Midbrain (tissue), 1 donor: ENCODE results near the gene HCN2.
"Not testable (repeated sequence)": the region's sequence is repeated elsewhere in the genome, so short reads cannot be mapped to it uniquely, and the experiment has no call there.

Experiments used
- DNase-seq: peaks from one replicate; lab custom pipeline; 2025; lab: John Stamatoyannopoulos, UW

HCN2 gene

DNA sequence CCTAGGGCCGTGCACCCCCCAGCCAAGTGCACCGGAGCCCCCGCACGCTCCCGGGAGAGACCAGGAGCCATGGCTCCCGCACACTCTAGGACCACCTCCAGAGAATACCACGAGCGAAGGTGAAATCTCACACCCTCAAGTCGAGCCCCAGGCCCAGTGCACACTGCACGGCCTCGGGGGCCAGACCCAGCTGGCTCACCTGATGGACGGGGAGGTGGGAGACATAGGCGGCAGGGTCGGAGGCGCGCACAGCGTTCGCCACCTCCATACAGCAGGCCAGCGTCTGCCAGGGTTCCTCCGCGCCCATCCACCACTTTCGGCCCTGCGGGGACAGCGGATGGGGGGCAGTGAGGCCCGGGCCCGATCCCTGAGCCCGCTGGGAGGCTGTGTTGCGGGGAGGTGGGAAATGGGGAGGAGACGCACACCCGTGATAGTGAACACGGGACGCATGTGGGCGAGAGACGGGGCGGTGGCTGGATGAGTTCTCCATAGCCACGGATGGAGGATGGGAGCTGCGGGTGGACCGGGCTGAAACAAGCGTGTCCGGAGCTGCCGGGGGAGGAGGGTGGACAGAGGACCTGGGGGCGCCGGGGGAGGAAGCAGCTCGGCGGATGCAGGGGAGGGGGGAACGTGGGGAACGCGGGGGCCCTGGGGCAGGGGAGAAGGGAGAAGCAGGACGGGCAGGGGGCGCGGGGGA, 30.6 kb downstream of the HCN2 start:
- no peak for DNase-seq

DNA sequence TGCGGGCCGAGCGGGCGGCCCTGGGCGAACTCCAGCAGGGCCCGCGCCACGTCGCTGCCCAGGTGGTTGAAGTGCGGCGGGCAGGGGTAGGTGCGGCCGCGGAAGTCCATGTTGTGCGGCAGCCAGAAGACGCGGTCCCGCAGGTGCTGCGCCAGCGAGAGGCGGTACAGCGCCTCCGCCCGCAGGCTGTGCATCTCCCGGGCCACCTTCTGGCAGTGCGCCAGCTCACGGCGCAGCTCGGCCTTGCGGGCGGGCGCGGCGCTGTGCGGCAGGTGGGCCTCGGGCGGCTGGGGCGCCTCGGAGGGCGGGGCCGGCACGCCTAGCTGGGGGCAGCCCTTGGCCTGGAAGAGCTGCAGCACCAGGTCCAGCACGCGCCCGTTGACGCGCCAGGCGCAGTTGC, 31.5 kb downstream of the HCN2 start:
- not testable (repeated sequence) for DNase-seq

DNA sequence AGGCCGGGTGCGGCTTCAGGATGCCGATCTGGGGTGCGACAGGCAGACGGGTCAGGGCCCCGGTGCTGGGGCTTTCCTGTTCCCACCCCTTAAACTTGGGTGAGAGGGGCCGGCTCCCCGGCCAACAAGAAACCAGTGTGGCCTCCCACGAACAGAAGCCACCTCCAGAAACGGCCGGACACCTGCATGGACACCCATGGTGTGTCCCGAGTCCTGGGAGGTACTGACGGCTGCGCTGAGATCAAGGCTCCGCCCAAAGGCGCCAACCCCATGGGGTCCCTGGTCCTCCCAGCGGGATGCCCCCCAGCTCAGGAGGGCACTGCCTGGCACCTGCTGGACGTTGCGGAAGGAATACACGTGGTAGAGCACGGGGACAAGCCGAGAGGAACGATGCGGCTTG, 32.1 kb downstream of the HCN2 start:
- no peak for DNase-seq

DNA sequence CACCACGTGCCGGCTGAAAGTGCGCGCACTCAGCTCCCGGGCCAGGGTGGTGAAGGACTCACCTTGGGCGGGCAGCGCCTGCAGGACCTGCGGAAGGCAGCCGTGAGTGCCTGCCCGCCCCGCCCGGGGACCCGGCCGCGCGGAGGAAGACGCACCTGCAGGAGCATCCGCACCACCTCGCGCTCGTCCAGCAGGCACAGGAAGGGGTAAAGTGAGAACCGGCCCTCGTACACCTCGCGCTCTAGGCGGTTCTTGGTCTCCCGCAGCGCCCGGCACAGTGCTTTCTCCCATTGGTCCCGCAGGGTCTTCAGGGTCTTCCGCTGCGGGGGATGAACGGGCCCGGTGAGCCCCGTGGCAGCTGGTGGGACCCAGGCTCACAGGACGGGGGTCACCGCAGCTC, 33.0 kb downstream of the HCN2 start:
- no peak for DNase-seq

DNA sequence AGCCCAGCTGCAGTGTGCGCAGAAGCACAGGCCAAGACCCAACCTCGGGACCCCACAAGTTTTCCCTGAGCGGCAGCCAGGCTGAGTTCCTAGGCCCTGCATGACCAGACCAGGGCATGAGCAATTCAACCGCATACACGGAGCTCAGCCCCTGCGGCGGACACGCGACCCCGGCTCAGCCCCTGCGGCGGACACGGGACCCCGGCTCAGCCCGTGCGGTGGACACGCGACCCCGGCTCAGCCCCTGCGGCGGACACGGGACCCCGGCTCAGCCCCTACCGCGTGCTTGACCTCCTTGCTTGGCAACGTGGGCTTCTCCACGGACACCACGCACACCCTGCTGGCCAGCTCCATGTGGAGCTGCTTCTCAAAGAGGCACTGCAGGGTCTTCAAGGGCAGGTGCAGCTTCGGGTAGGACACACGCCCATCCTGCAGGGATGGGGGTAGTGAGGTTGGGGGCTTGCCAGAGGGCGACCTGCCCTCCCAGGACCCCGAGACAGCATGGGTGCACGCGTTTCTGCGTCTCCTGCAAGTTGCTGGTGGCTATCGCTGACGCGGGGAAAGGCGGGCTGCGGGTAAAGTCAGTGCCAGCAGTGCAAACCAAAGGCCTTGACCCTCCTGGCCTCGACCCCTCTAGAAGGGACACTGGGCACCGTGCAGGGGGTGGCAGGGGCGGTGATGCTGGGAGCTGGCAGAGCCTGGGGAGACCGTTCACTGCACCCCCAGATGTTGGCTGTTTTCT, 33.7 kb downstream of the HCN2 start:
- no peak for DNase-seq

DNA sequence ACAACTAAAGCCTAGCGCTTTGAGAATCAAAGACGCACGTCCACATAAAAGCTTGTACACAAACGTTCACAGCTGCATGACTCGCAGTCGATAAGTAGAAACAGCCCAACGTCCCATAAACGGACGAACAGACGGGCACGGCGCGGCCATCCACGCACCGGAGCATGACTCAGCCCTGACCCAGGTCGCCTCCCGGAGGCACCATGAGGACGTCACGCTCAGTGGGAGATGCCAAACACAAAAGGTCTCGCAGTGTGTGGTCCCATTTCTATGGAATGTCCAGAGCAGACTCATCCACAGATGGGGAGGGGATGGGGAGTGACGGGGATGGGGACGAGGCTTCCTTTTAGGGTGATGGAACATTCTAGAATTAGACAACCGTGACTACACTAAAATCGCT, 34.3 kb downstream of the HCN2 start:
- no peak for DNase-seq

DNA sequence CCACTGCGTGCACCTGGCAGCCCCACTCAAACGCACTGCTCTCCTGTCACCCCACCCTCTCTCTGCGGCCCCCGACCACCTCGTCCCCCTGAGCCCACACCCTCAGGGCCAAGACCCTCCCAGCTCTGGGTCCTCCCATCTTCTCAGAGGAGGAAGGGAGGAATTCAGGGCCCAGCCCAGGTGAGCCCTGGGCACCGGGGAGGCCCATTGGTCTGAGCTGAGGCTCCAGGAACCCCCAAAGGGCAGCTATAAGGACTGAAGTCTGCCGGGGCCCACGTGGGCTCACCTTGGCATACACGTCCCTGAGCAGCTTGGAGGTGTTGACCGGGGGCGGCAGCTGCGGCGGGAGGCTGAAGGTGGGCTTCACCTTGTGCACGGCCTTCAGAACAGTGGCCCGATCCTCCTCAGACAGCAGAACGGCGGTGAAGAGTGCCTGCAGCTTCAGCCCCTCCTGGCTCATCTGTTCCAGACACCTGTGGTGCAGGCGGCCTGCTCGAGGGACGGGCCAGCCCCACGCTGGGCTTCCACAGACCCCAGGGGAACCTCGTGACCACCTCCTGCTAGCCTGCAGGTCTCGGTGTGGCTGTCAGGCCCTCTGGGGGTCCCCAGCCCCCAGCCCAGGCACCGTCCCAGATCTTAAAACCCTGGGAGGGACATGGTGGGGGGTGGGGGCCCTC, 34.9 kb downstream of the HCN2 start:
- no peak for DNase-seq

DNA sequence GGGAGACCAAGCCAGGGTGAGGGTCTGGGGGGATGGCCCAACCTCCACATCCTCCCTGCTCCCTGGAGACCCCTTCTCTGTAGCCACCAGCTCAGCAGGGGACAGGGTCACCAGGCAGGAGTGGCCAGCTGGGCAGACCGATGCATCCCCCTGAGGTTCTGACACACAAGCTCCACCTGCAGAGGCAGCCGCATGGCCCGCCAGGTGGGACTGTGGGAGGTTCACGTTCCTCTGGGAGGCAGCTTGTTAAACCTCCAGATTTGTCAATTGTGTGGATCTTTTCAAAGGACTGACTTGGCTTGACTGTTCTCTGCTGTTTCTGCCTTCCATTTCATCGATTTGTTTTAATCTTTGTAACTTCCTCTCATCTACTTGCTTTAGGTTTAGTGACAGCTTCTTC, 35.6 kb downstream of the HCN2 start:
- no peak for DNase-seq

DNA sequence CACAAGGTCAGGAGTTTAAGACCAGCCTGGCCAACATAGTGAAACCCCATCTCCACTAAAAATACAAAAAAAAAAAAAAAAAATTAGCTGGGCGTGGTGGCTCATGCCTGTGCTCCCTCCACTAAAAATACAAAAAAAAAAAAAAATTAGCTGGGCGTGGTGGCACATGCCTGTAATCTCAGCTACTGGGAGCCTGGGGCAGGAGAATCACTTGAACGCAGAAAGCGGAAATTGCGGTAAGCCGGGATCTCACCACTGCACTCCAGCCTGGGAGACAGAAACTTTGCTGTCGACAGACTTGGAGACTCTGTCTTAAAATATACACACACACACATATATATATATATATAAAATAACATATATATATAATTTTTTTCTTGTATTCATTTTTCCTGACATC, 36.9 kb downstream of the HCN2 start:
- not testable (repeated sequence) for DNase-seq

DNA sequence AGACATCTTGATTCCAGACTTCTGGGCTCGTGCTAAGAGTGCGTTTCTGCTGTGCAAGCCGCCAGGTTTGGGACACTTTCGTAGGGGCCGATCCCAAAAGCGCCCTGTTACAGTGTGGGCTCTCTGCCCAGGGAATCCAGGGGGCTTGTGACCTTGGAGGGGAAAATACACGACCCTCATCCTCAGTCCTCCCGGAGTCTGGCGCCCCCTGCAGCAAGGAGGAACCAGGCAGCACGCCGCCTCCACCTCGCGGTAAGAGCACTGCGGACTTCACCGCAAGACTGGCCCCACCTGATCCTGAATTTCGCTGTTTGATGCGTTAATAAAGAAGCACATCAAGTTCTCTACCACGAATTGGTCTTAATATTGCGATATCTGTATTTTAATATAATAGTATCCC, 38.5 kb downstream of the HCN2 start:
- DNase-seq = no peak

DNA sequence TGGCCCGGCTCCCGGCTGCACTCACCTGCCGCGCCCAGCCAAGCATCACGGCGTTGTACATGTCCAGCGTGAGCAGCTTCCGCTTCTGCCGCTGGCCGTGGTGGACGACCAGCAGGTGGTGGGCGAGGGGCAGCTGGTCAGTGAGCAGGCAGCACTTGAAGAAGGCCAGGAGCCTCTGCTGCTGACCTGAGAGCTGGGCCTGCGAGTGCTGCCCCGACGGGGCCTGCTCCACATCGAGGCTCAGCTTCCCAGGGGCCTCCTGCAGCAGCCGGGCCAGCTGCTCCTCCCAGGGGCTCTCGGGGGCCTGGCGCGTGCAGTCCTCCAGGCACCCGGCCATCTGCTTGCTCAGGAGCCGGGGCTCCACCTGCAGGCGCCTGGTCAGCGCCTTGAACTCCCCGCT, 39.8 kb downstream of the HCN2 start:
- not testable (repeated sequence) for DNase-seq

DNA sequence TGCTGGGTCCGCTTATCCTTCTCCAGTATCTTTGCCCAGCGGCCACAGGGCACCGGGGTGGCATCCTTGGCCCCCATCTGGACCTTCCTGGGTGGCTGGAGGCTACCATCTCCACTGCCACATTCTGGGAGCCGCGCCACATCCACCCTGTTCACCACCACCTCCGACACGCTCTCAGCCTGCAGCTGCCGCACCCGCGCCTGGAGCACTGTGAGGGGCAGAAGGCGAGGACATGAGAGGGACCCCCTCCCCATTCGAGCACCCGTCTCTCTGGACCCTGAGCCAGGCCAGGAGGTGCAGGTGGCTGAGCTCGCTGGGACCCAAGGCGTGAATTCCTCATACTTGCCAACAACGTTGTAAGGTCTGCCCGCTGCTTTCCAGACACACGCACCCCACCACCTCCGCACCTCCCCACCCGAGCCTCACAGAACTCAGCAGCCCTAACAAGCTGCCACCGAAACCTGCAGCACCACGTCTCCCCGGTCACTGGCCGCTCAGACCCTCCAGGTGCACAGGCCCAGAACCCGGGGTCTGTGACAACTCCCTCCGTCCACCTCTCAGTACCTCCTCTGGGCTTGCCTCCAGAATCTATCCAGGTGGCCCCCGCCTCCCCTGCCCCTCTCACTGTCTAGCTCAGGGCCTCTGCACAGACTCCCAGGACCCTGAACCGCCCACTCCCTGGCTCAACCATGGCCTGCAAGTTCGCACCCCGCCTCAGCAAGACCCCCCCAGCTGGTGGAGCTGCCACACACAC, 40.5 kb downstream of the HCN2 start:
- no peak for DNase-seq

DNA sequence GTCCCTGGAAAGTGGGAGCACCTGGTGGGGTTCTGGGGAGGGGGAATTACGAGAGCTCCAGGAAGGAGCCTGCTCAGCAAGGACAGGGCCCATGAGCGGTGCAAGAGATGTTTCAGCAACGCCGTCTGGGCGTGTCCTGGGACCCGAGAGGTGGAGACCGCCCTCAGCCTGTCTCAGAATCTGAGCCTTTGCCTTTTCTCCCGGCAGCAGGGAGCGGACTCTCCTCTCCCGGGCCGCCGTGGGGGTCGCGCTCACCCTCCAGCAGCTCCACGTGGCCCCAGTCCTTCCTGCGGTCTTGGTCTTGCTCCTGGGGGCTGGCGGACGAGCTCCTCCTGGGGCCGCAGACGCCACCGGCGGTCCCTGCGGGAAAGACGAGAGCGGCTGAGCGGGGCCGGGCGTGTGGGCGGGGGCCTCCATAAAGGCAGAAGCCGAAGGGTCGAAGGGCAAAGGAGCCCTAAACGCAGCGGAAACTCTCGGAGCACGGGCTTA, 42.9 kb downstream of the HCN2 start:
- DNase-seq = no peak

DNA sequence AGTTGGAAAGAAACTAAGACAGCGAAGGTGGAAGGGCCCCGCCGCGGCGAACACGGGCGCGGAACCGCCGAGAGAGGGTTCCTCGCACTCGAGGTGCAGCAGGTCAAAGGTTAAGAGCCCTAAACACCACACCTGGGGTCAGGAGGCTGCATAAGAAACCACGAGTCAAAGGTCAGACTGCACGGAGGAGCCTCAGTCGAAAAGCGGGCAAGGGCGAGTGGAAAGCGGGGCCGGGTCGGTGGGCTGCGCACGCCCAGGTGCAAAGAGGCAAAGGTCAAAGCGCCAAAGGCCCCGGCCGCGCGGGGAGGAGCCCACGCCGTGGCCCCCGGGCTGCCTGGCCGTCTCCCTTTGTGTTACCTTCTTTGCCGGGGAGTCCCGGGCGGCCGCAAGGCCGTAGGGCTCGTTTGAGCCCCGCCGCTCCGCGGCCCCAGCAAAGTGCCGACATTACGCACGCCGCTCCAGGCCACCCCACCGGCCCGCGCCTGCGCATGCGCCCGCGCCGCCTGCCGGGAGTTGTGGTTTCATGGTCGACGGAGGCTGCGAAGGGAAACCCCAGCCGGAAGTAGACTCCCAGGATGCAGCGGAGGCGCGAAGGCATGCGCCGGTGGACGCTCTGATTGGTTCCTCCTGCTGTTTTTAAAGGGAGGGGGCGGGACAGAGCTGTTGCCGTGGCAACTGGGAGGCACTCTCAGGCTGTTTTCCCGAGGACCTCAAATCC, 43.5 kb downstream of the HCN2 start, which contains the start of gene POLRMT:
Gene POLRMT (minus strand): TSS at position 470 of the 718 bp plus-strand sequence. CDS start 25 bp downstream, at position 445.
- peak; percentile 96 for DNase-seq

DNA sequence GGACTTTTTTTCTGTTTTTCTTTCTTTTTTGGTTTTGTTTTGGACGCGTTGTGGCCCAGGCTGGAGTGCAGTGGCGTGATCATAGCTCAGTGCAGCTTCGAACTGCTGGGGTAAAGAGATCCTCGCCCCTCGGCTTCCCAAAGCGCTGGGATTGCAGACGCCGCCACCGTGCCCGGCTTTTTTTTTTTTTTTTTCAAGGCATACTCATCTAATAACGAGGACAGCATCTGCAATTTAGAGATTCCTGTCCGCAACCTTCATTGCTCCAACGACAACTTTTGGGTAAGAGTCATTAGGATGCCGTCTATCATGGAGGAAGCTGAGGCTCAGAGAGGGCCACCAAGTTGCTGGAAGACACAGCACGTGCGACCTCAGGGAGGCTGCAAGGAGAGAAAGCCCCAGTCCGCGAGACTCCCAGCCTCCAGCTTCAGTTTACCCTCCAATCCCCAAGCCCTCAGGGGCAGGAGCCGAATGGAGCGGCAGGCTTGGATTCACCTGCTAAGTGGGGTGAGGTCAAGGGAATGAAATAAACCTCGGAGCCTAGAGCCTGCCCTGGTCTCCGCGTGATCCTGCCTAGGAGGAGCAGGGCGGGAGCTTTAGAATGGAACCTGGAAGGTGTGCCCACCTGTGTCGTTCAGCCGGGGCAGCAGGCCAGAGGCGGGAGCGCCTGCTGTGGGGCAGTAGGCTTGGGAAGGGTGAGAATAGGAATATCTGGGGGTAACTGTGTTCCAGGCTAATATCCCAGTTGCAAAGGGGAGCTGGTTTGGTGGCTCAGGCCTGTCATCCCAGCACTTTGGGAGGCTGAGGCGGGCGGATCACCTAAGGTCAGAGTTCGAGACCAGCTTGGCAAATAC, 44.3 kb downstream of the HCN2 start:
- DNase-seq = no peak

DNA sequence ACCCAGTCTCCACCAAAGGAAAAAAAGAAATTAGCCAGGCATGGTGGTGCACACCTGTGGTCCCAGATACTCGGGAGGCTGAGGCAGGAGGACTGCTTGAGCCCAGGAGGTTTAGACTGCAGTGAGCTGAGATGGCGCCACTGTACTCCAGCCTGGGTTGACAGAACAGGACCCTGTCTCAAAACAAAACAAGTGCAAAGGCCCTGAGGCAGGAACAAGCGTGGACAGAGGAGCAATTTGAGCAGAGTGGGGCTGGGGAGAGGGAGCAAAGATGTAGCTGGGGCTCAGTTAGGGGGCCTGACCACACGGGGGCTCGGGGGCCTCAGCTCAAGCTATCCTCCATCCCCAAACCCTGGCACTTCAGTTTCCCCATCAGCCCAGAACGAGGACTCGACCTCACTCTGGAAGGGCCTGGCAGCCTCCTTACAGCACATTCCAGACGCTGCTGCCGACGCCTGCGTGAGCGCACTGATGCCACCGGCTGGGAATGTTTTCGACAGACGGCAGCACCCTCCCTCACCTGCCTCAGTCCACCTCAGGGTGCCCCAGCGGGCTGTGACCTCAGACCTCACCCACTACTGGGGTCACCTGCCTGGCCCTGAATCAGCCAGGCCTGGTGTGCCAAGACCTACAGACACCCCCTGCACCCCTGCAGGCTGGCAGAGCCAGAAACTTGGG, 45.4 kb downstream of the HCN2 start:
- no peak for DNase-seq

DNA sequence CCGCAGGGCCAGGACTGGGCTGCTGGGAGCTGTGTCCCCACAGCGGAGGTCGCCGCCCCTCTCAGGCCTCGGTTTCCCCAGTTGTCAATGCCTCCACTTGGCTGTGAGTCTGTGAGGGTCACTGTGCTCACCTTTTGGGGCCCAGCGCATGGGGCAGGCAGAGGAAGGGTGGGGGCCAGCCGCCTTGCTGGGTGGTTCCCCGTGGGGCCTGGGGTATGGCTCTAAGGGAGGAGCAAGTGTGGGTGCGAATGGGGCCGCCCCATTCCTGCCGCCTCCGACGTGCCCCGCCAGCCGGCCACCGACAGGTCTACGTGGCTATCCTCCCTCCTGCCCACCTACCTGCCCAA, 49.2 kb downstream of the HCN2 start:
- no peak for DNase-seq

DNA sequence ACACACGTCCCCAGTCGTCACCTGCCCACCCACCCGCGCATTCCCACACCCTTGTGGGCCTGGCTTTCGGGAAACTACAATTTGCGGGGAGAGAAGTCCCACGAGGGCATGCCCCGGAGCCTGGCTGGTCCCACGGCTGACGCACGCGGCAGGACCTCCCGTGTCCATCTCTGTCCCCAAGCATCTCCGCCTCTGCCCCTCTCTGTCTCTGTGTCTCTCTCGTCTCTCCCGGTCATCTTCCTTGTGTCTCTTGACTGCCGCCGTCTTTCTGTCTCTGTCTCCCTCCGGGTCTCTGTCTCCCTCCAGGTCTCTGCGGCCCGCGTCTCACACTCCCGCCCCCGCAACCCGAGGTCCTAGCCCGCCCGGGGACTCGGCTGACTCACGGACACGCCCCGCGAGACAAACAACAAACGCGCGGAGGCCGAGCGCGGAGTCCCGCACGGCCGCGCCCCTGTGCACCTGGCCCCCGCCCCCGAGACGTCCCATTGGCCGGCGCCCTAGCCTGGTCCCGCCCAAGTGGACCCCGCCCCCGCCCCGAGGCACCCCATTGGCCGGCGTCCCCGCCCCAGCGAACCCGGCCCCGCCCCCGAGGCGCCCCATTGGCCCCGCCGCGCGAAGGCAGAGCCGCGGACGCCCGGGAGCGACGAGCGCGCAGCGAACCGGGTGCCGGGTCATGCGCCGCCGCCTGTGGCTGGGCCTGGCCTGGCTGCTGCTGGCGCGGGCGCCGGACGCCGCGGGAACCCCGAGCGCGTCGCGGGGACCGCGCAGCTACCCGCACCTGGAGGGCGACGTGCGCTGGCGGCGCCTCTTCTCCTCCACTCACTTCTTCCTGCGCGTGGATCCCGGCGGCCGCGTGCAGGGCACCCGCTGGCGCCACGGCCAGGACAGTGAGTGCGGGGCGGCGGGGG, 49.8 kb downstream of the HCN2 start, which contains the start of gene FGF22:
Gene FGF22 (plus strand): TSS at position 627 of the 908 bp plus-strand sequence. CDS start 47 bp downstream, at position 674.
- peak; percentile 89 for DNase-seq

DNA sequence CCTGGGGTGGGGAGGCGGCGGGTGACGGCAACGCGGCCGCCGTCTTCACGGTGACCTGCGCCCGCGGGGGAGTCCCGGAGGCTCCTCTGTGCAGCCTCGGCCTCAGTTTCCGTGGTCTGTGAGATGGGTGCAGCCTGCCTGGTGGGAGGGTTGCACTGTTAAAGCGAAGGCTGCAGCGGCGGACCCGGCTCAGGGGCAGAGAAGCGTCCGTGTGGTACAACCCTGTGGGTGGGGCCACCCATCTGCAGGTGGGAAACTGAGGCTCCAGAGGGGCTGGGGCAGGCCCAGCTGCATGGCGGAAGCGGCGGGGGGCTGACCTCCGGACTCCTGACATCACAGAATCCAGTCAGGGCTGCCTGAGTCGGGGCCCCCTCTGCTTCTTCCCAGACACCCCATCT, 50.5 kb downstream of the HCN2 start:
- DNase-seq = no peak
